ENCODE measurements around the gene FAM177B.

The FAM177B gene

DNA sequence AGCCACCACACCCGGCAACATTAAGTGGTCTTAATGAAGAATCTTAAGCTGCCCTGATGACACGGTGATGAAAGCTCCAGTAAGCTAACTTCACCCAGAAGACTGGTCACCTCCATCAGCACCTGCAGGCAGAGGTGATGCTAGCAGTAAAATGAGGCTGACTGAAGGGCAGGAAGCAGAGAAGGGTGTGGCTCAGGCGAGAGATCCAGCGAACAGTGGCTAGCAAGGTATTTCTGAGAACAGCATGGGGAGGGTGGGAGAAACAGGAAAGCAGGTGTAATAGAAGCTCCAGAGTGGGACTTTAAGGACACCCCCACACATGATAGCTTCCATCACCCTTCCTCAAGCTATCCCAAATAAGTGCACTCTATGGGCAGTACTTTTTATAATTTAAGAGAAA, 62.0 kb downstream of the FAM177B start:
- no peaks in the 10 kb centered on the region for H3K36me3 ChIP-seq (ENCODE audit: insufficient read depth, insufficient read length, low read length)
- H3K27me3 ChIP-seq (ENCODE audit: insufficient read depth, insufficient read length) = no peaks in the 10 kb centered on the region
- H3K9me3 ChIP-seq (ENCODE audit: insufficient read depth, low read length) = peaks cover 15% of the 10 kb centered on the region; the same call in 1 of the 2 replicates
- H3K9ac ChIP-seq (ENCODE audit: insufficient read length, low read depth) = no peak overlapping the region
- no peak overlapping the region for H3K4me3 ChIP-seq (ENCODE audit: insufficient read length, low read depth)
- DNase-seq (ENCODE audit: low read depth, low spot score) = no peak
- no peaks in the 10 kb centered on the region for H3K4me1 ChIP-seq (ENCODE audit: insufficient read depth, insufficient read length)
- TF ChIP-seq SUZ12 (IDR thresholded peaks at IDR 0.05; ENCODE audit: extremely low read depth, insufficient read depth, insufficient read length) (no peak), YY1 (IDR thresholded peaks at IDR 0.05; ENCODE audit: insufficient read depth, insufficient read length) (no peak), ZNF274 (IDR thresholded peaks at IDR 0.05; ENCODE audit: low read depth, low read length) (no peak)
